HUDEP-2 (cell line): ENCODE data around the gene BRIP1.
"Not testable (repeated sequence)": the region's sequence is repeated elsewhere in the genome, so short reads cannot be mapped to it uniquely, and the experiment has no call there.

ENCODE experiments used
- DNase-seq, 76 experiments: peaks; one replicate each; lab custom pipeline; 2025; ENCODE audit not compliant: unreplicated experiment in 76 of 76; lab: John Stamatoyannopoulos, UW

Gene BRIP1

GRCh38 chr17:61806081-61806828 lies 57.1 kb downstream of the BRIP1 start:
- DNase-seq: no peak

GRCh38 chr17:61805399-61805798 lies 57.9 kb downstream of the BRIP1 start:
- DNase-seq: no peak

- no peak for DNase-seq
Measured at GRCh38 chr17:61803796-61804195, 59.5 kb downstream of the BRIP1 start.

GRCh38 chr17:61803216-61803615 lies 60.1 kb downstream of the BRIP1 start:
- no peak for DNase-seq

GRCh38 chr17:61799812-61800484 lies 63.4 kb downstream of the BRIP1 start:
- no peak for DNase-seq

GRCh38 chr17:61797283-61797682 lies 66.0 kb downstream of the BRIP1 start:
- DNase-seq: no peak

GRCh38 chr17:61795546-61795945 lies 67.8 kb downstream of the BRIP1 start:
- no peak for DNase-seq

- no peak for DNase-seq
Measured at GRCh38 chr17:61794792-61795191, 68.5 kb downstream of the BRIP1 start.

GRCh38 chr17:61794242-61794641 lies 69.1 kb downstream of the BRIP1 start:
- DNase-seq: no peak

GRCh38 chr17:61793565-61793964 lies 69.8 kb downstream of the BRIP1 start:
- no peak for DNase-seq

GRCh38 chr17:61789872-61790271 lies 73.5 kb downstream of the BRIP1 start:
- DNase-seq: no peak

- DNase-seq: no peak
Measured at GRCh38 chr17:61786088-61786487, 77.2 kb downstream of the BRIP1 start.

GRCh38 chr17:61784510-61784909 lies 78.8 kb downstream of the BRIP1 start:
- no peak for DNase-seq

GRCh38 chr17:61783556-61784304 lies 79.6 kb downstream of the BRIP1 start:
- no peak for DNase-seq

GRCh38 chr17:61783120-61783519 lies 80.2 kb downstream of the BRIP1 start:
- DNase-seq: no peak

GRCh38 chr17:61782683-61783082 lies 80.6 kb downstream of the BRIP1 start:
- DNase-seq: no peak

- no peak for DNase-seq
Measured at GRCh38 chr17:61775364-61775763, 88.0 kb downstream of the BRIP1 start.

GRCh38 chr17:61774724-61775123 lies 88.6 kb downstream of the BRIP1 start:
- no peak for DNase-seq

GRCh38 chr17:61774087-61774486 lies 89.2 kb downstream of the BRIP1 start:
- not testable (repeated sequence) for DNase-seq

GRCh38 chr17:61770752-61771533 lies 92.4 kb downstream of the BRIP1 start:
- DNase-seq: no peak

- DNase-seq: no peak
Measured at GRCh38 chr17:61770043-61770442, 93.3 kb downstream of the BRIP1 start.
